ENCODE data around the gene ARMH2.
"Not testable (repeated sequence)": the region's sequence is repeated elsewhere in the genome, so short reads cannot be mapped to it uniquely, and the experiment has no call there.

DNA sequence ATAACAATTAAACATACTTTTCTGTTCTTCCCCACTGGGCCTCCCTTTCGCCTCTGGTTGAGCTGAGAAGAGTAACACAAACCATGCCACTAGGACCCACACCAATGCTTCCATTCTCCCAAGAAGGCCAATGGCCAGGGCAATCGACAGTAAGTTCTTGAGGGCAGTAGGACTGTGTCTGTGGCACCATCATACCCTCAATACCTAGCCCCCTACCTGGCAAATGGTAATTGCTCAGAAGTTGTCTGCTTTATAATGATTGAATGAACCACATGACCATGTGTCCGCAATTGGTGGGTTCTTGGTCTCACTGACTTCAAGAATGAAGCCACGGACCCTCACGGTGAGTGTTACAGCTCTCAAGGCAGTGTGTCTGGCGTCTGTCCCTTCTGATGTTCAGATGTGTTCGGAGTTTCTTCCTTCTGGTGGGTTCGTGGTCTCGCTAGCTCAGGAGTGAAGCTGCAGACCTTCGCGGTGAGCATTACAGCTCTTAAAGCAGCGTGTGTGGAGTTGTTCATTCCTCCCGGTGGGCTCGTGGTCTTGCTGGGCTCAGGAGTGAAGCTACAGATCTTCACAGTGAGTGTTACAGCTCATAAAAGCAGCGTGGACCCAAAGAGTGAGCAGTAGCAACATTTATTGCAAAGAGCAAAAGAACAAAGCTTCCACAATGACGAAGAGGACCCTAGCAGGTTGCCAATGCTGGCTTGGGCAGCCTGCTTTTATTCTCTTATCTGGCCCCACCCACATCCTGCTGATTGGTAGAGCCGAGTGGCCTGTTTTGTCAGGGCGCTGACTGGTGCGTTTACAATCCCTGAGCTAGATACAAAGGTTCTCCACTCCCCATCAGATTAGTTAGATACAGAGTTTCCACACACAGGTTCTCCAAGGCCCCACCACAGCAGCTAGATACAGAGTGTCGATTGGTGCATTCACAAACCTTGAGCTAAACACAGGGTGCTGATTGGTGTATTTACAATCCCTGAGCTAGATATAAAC, 33.6 kb downstream of the ARMH2 start:
- not testable (repeated sequence) for TF ChIP-seq CTCF, POLR2A, POLR2AphosphoS5 (IDR thresholded peaks at IDR 0.05)
